Measurements from ENCODE around the gene CRB2.

Gene CRB2

GRCh38 chr9:123423311-123423640 is 67.3 kb downstream of the CRB2 start:
- Histone ChIP-seq H3K27ac (replicated peaks) (no peak overlapping the region), H3K4me3 (replicated peaks; ENCODE audit: insufficient read depth, low read length) (no peak overlapping the region), H3K27me3 (ENCODE audit: insufficient read depth, poor library complexity, severe bottlenecking) (no peaks in the 10 kb centered on the region)
- DNase-seq (ENCODE audit: low read depth in 1 of 2, low spot score in 1 of 2), result no peak
- TF ChIP-seq REST (IDR thresholded peaks at IDR 0.05; ENCODE audit: insufficient replicate concordance, low read depth) (no peak), GABPA (IDR thresholded peaks at IDR 0.05; ENCODE audit: low read depth) (no peak), CTCF (IDR thresholded peaks at IDR 0.05; ENCODE audit: insufficient read depth, low read length) (no peak), POLR2AphosphoS5 (IDR thresholded peaks at IDR 0.05; ENCODE audit: low read depth) (no peak), SPI1 (IDR thresholded peaks at IDR 0.05; ENCODE audit: borderline replicate concordance, low read depth) (no peak)

- DNase-seq (ENCODE audit: low read depth in 1 of 2, low spot score in 1 of 2), result no peak
- TF ChIP-seq POLR2AphosphoS5 (IDR thresholded peaks at IDR 0.05; ENCODE audit: low read depth), result no peak
- Histone ChIP-seq H3K4me3 (replicated peaks; ENCODE audit: insufficient read depth, low read length) (no peak overlapping the region), H3K27me3 (ENCODE audit: insufficient read depth, poor library complexity, severe bottlenecking) (no peaks in the 10 kb centered on the region), H3K27ac (replicated peaks) (no peak overlapping the region)
These were observed 68.1 kb downstream of the CRB2 start for GRCh38 chr9:123424131-123424530.

GRCh38 chr9:123424552-123425225 is 68.7 kb downstream of the CRB2 start:
- TF ChIP-seq SPI1 (IDR thresholded peaks at IDR 0.05; ENCODE audit: borderline replicate concordance, low read depth) (no peak), POLR2AphosphoS5 (IDR thresholded peaks at IDR 0.05; ENCODE audit: low read depth) (no peak), REST (IDR thresholded peaks at IDR 0.05; ENCODE audit: insufficient replicate concordance, low read depth) (no peak), CTCF (IDR thresholded peaks at IDR 0.05; ENCODE audit: insufficient read depth, low read length) (no peak), GABPA (IDR thresholded peaks at IDR 0.05; ENCODE audit: low read depth) (no peak)
- no peak for DNase-seq (ENCODE audit: low read depth in 1 of 2, low spot score in 1 of 2)
- Histone ChIP-seq H3K27me3 (ENCODE audit: insufficient read depth, poor library complexity, severe bottlenecking) (no peaks in the 10 kb centered on the region), H3K4me3 (replicated peaks; ENCODE audit: insufficient read depth, low read length) (no peak overlapping the region), H3K27ac (replicated peaks) (no peak overlapping the region)

- TF ChIP-seq REST (IDR thresholded peaks at IDR 0.05; ENCODE audit: insufficient replicate concordance, low read depth), result no peak
- no peak for TF ChIP-seq GABPA (IDR thresholded peaks at IDR 0.05; ENCODE audit: low read depth)
- TF ChIP-seq SPI1 (IDR thresholded peaks at IDR 0.05; ENCODE audit: borderline replicate concordance, low read depth), result no peak
- no peak for TF ChIP-seq CTCF (IDR thresholded peaks at IDR 0.05; ENCODE audit: insufficient read depth, low read length)
- TF ChIP-seq POLR2AphosphoS5 (IDR thresholded peaks at IDR 0.05; ENCODE audit: low read depth), result no peak
- no peak overlapping the region for H3K27ac ChIP-seq (replicated peaks)
- no peaks in the 10 kb centered on the region for H3K27me3 ChIP-seq (ENCODE audit: insufficient read depth, poor library complexity, severe bottlenecking)
- DNase-seq (ENCODE audit: low read depth in 1 of 2, low spot score in 1 of 2), result no peak
- H3K4me3 ChIP-seq (replicated peaks; ENCODE audit: insufficient read depth, low read length), result no peak overlapping the region
These were observed 69.3 kb downstream of the CRB2 start for GRCh38 chr9:123425261-123425821.
